GM19397 (cell line): ENCODE measurements around the gene TPPP3.
"Not testable (repeated sequence)": the region's sequence is repeated elsewhere in the genome, so short reads cannot be mapped to it uniquely, and the experiment has no call there.

ENCODE experiments used
- ATAC-seq: cut with Tn5 transposase; IDR thresholded peaks from one replicate; pipeline ENCODE4 v1.9.1; 2021; ENCODE audit warnings: mild to moderate bottlenecking, moderate library complexity; ENCODE audit not compliant: unreplicated experiment

Gene TPPP3

GRCh38 chr16:67391424-67392300 is 1.6 kb downstream of the TPPP3 start:
- ATAC-seq, result no peak

- no peak for ATAC-seq
Observed at GRCh38 chr16:67390816-67391423, 2.4 kb downstream of the TPPP3 start.

GRCh38 chr16:67389911-67390815 is 3.1 kb downstream of the TPPP3 start:
- no peak for ATAC-seq

- ATAC-seq, result no peak
Observed at GRCh38 chr16:67388591-67388990, 4.7 kb downstream of the TPPP3 start.

- ATAC-seq, result no peak
Observed at GRCh38 chr16:67388191-67388590, 5.1 kb downstream of the TPPP3 start.

GRCh38 chr16:67387479-67388079 is 5.7 kb downstream of the TPPP3 start:
- ATAC-seq, result no peak

GRCh38 chr16:67386861-67387455 is 6.3 kb downstream of the TPPP3 start:
- no peak for ATAC-seq

- ATAC-seq, result no peak
Observed at GRCh38 chr16:67384778-67385510, 8.4 kb downstream of the TPPP3 start.

GRCh38 chr16:67383284-67383683 is 10.0 kb downstream of the TPPP3 start:
- ATAC-seq, result no peak

GRCh38 chr16:67378642-67379041 is 14.7 kb downstream of the TPPP3 start:
- no peak for ATAC-seq

GRCh38 chr16:67376012-67376411 is 17.3 kb downstream of the TPPP3 start:
- not testable (repeated sequence) for ATAC-seq

GRCh38 chr16:67372664-67373063 is 20.6 kb downstream of the TPPP3 start:
- no peak for ATAC-seq

GRCh38 chr16:67370661-67371060 is 22.6 kb downstream of the TPPP3 start:
- ATAC-seq, result no peak

- ATAC-seq, result no peak
Observed at GRCh38 chr16:67364600-67365235, 28.6 kb downstream of the TPPP3 start.

GRCh38 chr16:67361038-67361437 is 32.3 kb downstream of the TPPP3 start:
- ATAC-seq, result no peak

GRCh38 chr16:67359540-67360269 is 33.6 kb downstream of the TPPP3 start:
- ATAC-seq, result not testable (repeated sequence)

GRCh38 chr16:67357561-67357960 is 35.7 kb downstream of the TPPP3 start:
- ATAC-seq, result no peak

- ATAC-seq, result no peak
Observed at GRCh38 chr16:67356396-67356795, 36.9 kb downstream of the TPPP3 start.

- ATAC-seq, result not testable (repeated sequence)
Observed at GRCh38 chr16:67352463-67352862, 40.8 kb downstream of the TPPP3 start.
